HG02884 (cell line): Measurements from ENCODE around the gene EXO5.
"Not testable (repeated sequence)": the region's sequence is repeated elsewhere in the genome, so short reads cannot be mapped to it uniquely, and the experiment has no call there.

Experiments
- ATAC-seq: cut with Tn5 transposase; IDR thresholded peaks from one replicate; pipeline ENCODE4 v1.9.1; 2021; ENCODE audit warnings: mild to moderate bottlenecking, moderate library complexity; ENCODE audit not compliant: unreplicated experiment

EXO5 gene

DNA sequence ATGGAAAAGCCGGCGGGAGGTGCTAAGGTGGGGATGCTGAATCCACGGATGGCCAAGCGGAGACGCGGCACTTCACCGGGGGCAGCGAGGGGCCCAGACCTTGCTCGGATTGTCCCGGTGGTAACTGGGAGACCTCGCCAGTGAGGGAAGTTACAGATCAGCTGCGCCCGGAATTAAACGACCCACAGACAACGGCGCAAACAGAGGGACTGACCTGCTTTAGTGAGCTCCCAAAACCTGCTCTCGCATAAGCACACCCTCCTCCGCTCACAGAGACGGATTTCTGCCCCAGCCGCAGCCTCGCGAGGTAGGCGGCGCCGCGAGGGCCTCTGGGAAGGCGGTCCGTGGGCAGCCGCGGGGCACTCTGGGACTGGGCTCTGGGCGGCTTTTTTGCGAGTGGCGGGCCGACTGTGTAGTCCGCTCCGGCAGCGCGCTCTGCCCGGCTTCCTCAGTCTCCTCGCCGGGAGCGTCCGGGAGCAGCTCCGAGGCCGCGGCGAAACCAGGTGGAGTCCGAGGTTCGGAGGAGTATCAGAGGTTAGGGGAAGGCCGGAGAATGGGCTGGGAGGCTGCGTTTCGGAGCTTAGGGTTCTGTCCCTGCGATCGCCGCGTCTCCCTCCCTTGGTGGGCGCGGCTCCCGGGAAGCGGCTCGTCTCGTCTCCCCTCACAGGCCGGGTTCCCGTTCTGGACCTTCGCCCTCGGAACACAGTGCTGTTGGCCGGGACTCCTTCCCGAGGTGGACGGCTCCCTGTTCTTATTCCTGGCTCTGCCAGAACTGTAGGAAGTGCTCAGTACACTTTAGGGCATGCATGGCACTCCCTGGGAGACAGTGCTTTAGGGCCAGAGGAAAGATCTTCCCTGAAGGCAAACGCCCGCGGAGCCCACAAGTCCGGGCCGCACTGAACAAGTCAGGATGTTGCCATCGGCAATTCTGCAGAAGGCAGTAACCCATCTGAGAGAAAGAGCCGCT lies at the start of gene EXO5:
Gene EXO5, plus strand, starts transcription at position 393 of the 967 bp plus-strand sequence. CDS start 5,778 bp downstream, outside the sequence.
- peak; percentile 72 for ATAC-seq

- no peak for ATAC-seq
Observed at GRCh38 chr1:40462956-40463590, 45.5 kb upstream of the EXO5 start.

DNA sequence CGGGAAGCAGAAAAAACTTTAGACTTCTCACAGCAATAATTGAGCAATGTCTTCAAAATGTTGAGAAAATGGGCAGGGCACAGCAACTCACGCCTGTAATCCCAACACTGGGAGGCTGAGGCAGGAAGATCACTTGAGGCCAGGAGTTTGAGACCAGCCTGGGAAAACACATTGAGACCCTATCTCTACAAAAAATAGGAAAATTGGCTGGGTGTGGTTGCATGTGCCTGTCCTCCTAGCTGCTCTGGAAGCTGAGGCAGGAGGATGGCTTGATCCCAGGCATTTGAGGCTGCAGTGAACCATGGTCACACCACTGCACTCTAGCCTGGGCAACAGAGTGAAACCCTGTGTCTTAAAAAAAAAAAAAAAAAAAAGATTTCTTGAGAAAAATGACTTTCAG lies 39.2 kb upstream of the EXO5 start:
- ATAC-seq = no peak

GRCh38 chr1:40475268-40475667 lies 33.3 kb upstream of the EXO5 start:
- ATAC-seq = no peak

DNA sequence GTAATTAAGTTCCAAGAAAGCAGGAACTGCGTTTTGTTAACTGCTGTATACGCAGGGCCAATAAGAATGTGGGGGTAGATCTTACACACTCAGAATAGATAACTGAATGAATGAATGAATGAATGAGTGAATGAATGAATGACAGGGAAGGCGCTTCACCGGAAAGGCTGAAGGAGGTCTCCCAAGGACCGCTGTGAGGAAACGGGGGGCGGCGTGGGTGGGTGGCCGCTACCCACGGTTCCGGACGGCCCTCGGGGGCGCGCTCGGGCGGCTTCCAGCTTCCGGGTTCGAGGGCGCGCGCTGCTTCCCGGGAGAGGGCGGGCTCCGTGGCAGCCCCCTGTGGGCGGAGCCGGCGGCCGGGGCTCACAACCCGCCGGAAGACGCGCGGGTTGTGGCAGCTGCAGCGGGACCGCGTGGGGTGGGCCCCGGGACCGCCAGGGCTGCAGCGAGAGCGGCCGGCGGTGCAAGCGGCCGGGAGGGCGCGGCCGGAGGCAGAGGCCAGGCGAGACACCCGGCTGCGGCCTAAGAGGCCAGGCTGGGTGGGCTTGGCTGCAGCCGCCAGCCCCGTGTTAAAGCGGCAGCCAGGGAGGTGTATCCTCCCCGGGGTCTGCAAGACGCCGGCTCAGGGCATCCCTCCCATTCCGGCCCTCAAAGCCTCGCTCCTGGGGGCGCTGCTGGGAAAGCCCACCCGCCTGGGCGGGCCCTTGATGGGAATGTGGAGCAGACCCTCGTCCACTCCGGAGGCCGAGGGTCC lies 31.5 kb upstream of the EXO5 start, which contains the start of gene ZFP69:
Gene ZFP69, plus strand, starts transcription at position 367 of the 754 bp plus-strand sequence. CDS start 2,072 bp downstream, outside the sequence.
- ATAC-seq = no peak

DNA sequence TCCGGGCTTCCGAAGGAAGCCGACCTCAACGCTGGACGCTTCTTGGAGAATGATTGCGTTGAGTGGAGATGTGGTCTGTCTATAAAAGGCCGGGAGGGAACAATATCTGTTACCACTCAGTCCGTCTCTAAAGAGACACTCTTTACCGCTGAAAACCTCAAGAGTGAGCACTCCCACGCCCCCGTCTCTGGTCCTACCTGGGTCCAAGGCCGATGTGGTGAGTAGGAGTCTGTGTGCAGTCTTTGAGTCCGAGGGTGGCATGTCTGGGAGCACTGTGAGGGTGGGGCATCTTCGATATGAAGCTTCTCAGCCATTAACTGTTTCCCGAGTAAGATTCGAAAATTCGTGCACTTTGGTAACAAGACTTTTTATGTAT lies 30.9 kb upstream of the EXO5 start:
- no peak for ATAC-seq

GRCh38 chr1:40478276-40478675 lies 30.3 kb upstream of the EXO5 start:
- ATAC-seq = no peak

DNA sequence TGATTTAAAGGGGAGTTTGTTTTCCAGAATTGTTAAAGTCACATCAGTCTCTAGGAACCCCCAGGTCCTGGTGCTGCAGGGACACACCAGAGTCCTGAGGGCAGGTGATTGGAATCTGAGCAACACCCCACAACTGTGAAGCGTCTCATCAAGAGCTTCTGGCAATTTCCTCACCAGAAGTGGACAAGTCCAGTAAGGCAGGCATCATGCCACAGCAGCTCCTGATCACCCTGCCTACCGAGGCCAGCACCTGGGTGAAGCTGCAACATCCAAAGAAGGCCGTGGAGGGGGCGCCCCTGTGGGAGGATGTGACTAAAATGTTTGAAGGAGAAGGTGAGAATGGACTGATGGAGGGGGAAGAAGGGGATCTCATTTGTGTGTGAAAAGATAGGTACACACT lies 29.4 kb upstream of the EXO5 start:
- ATAC-seq = no peak

DNA sequence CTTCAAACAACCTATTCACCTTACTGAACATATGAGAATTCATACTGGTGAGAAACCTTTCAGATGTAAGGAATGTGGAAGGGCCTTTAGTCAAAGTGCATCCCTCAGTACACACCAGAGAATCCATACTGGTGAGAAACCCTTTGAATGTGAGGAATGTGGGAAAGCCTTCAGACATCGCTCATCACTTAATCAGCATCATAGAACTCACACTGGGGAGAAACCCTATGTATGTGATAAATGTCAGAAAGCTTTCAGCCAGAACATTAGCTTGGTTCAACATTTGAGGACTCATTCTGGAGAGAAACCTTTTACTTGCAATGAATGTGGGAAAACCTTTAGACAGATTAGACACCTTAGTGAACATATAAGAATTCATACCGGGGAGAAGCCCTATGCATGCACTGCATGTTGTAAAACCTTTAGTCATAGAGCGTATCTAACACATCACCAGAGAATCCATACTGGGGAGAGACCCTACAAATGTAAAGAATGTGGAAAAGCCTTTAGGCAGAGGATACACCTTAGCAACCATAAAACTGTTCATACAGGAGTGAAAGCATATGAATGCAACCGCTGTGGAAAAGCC lies 13.2 kb upstream of the EXO5 start:
- ATAC-seq = no peak

DNA sequence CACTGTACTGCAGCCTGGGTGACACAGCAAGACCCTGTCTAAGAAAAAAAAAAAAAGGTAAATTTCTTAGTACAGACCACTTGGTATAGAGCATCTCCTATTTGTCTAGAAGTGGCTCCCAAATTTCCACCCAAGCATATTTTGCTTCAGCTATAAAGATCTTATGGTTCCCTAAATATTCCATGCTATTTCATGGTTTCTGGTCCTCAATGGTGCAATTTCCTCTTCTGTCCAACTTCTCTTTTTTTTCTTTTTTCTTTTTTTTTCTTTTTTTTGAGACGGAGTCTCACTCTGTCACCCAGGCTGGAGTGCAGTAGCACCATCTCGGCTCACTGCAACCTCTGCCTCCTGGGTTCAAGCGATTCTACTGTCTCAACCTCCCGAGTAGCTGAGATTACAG lies 5.9 kb upstream of the EXO5 start:
- not testable (repeated sequence) for ATAC-seq

GRCh38 chr1:40507973-40508372 lies 594 bp upstream of the EXO5 start:
- no peak for ATAC-seq

DNA sequence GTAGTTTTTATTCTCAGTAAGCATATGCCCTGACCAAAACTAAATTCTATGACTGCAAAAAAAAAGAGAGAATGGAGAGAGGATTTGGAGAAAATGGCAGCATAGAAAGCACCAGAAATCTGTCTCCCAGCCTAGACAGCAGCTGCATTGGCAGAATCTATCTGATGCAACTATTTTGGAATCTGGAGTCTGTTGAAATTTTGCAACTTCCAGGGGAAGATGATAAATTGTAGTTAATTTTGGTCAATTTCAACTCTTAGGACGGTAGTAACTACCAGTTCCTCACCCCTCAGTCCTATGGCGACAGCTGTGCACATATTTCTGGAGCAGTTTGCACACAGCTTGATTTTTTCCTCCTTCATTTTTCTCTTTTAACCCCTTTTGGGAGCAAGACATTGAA lies 10.9 kb downstream of the EXO5 start:
- no peak for ATAC-seq

DNA sequence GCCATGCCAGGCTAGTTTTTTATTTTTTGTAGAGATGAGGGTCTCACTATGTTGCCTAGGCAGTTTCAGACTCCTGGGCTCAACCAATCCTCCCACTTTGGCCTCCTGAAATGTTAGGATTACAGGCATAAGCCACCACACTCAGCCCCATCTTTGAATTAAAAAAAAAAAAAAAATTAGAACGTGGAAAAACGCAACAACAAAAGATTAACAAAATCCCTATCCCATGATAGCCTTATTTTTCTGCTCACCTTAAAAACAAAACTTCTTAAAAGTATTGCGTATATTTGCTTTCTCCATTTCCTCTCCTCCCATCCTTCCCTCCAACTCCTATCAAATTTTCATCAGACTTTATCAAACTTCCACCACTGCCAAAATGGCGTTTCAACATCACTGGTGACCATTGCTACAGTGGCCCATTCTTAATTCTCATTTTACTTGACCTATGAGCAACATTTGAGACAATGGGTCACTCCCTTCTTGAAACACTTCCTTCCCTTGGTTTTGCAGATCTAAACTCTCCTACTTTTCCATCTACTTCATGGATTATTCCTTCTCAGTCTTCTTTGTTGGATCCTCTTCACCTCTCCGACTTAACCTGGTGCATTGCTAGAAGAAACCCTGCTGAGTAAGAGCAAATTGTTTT lies 22.3 kb downstream of the EXO5 start:
- no peak for ATAC-seq

DNA sequence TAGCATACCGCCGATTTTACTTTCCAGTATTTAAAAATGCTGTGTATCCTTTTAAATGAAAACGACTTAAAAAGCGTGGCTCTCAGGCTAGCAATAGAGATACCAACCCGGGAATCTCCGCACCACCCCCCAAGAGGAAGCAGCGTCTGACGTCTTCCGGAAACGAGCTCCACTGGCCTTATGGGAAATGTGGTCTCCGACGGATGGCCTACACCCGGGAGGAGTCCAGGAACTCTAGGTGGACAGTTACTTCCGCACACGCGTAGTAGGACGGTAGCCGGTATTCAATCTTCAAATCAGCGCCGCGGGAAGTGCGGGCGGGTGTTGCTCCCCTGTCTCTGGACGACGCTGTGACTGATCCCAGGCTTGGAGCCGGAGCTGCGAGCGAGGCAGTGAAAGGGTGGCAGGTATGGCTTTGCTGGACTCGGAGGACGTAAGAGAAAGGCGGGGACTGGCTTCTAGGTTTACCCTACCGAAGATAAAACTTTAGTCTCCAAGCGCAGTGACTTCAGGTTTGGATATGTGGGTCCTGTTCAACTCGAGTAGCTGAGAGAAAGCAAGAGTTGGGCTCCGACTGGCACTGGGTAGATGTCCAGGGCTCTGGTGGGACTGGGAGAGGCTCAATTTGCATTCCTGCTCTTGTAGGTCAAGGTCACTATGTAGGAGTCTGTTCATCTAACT lies 23.0 kb downstream of the EXO5 start, which contains the start of gene ZNF684:
Gene ZNF684, plus strand, starts transcription at position 257 of the 681 bp plus-strand sequence. CDS start 1,530 bp downstream, outside the sequence.
- peak; percentile 84 for ATAC-seq

- ATAC-seq = no peak
Observed at GRCh38 chr1:40532062-40532389, 23.5 kb downstream of the EXO5 start.

DNA sequence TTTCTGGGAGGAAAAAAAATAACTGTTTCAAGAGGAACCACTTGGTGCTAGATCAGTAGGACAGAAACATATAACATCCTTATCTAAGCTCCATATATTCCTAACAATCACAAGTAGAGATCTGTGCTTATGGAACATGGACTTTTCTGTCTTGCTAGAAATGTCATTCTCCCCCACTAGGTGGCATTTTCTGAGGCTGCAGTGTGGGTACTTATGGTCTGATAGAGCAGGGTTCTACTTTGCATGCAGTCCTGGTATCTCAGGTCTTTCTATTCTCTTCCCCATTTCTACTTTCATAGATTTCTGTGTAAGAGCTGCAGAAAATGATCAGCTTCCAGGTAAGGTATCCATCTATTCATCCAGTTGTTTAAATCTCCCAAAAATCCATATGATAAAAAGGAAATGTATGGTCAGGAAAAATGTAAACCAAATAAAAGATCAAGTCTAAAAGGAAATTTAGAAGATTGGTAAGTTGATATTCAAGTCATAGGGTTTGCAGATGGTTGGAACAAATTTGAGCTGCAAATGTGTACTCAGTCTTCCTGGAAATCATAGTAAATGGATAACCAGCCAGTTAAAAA lies 24.4 kb downstream of the EXO5 start:
- no peak for ATAC-seq

GRCh38 chr1:40534589-40534988 lies 26.0 kb downstream of the EXO5 start:
- no peak for ATAC-seq

GRCh38 chr1:40535732-40536131 lies 27.2 kb downstream of the EXO5 start:
- no peak for ATAC-seq

GRCh38 chr1:40539338-40539737 lies 30.8 kb downstream of the EXO5 start:
- ATAC-seq = no peak
